ENCODE measurements around the gene TNPO2. TPM values are rescaled to one million over a fixed set of nuclear protein-coding genes. Genes with fewer than 3 reads are reported as not detected.
"Not testable (repeated sequence)": the region's sequence is repeated elsewhere in the genome, so short reads cannot be mapped to it uniquely, and the experiment has no call there.

The TNPO2 gene
- total and polyA plus RNA-seq, 5 experiments from 2014 or later: 2.0 to 81.7 (median 3.1) TPM

DNA sequence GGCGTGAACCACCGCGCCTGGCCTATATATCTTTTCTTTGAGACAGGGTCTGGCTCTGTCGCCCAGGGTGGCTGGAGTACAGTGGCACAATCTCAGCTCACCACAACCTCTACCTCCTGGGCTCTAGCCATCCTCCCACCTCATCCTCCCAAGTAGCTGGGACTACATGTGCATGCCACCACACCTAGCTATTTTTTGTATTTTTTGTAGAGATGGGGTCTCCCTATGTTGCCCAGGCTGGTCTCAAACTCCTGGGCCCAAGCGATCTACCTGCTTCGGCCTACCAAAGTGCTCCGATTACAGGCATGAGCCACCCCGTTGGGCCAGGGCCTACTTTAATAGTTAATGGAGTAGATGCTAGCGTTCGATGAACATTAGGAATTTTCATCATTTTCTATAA lies 3.4 kb downstream of the TNPO2 start:
- Mint-ChIP-seq H3K4me3 (peak overlapping the region; percentile 79 to 90 (median 84)), H3K27ac (peak overlapping the region; percentile 74 to 96 (median 88)), H3K27me3 (no peaks in the 10 kb centered on the region), H3K9me3 (no peaks in the 10 kb centered on the region), H3K36me3 (peaks cover 0 to 32% (median 0%) of the 10 kb centered on the region in 3 donors), H3K4me1 (peaks cover 31 to 51% (median 47%) of the 10 kb centered on the region in 4 donors)
- POLR2A ChIA-PET: interaction anchor here (0.5 to 8.7 kb wide), 5 partner anchors 15 to 177 kb away, joined by 4 to 158 read pairs (median 7); partner anchors contain the start of genes DHPS, GET3 and TRIR
- ATAC-seq: no peak
- no peak for DNase-seq

GRCh38 chr19:12715929-12716328 lies 7.8 kb downstream of the TNPO2 start:
- no peaks in the 10 kb centered on the region for H3K27me3 Mint-ChIP-seq
- POLR2A ChIA-PET: interaction anchor here (0.6 kb wide), 1 partner anchor 66 kb away, joined by 3 read pairs; no protein-coding TSS in a partner anchor
- H3K4me1 Mint-ChIP-seq: peaks cover 15 to 25% (median 18%) of the 10 kb centered on the region in 4 donors
- no peaks in the 10 kb centered on the region for H3K9me3 Mint-ChIP-seq
- DNase-seq: no peak
- H3K36me3 Mint-ChIP-seq: peaks cover 0 to 62% (median 3%) of the 10 kb centered on the region in 3 donors
- peak overlapping the region in 1 of 10 donors; percentile 67 for H3K4me3 Mint-ChIP-seq
- ATAC-seq: no peak
- H3K27ac Mint-ChIP-seq: peak overlapping the region in 1 of 10 donors; percentile 48

DNA sequence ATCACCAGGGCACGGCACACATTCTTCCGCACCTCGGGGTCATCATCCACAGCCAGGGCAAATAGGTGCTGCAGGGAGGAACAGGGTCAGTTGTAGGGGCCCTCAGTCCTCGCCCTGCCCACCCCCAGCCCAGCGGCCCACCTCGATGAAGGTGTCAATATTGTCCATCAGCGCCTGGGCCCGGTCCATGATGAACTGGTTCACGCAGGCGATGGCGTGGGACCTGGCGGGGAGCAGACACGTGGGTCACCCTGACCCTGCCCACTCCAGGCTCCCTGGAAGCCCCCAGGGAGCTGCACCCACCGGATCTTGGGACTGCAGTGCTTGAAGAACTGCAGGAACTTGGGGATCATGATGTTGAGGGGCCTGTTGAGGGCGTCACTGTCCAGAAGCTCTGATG lies 8.6 kb downstream of the TNPO2 start:
- no peak overlapping the region for H3K27ac Mint-ChIP-seq

DNA sequence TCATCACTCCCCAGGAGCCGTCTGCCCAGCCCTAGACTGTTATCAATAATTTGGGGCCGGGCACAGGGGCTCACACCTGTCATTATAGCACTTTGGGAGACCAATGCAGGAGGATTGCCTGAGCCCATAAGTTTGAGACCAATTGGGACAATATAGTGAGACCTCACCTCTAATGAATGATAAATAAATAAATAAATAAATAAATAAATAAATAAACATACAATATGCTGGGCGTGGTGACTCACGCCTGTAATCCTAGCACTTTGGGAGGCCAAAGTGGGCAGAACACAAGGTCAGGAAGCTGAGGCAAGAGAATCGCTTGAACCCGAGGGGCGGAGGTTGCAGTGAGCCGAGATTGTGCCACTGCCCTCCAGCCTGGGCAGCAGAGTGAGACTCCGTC lies 10.4 kb downstream of the TNPO2 start:
- not testable (repeated sequence) for DNase-seq, H3K4me3 Mint-ChIP-seq, H3K4me1 Mint-ChIP-seq, H3K9me3 Mint-ChIP-seq, ATAC-seq, H3K27me3 Mint-ChIP-seq, H3K27ac Mint-ChIP-seq
- peaks cover 0 to 72% (median 6%) of the 10 kb centered on the region in 3 donors for H3K36me3 Mint-ChIP-seq
- POLR2A ChIA-PET: interaction anchor here (1.1 kb wide), 1 partner anchor 32 kb away, joined by 3 read pairs; no protein-coding TSS in a partner anchor

More for the DNA sequence above, 8.6 kb downstream of the TNPO2 start:
- H3K4me3 Mint-ChIP-seq: no peak overlapping the region
- peaks cover 0 to 71% (median 6%) of the 10 kb centered on the region in 3 donors for H3K36me3 Mint-ChIP-seq
- POLR2A ChIA-PET: no interaction called here
- H3K9me3 Mint-ChIP-seq: no peaks in the 10 kb centered on the region
- no peak for DNase-seq
- no peaks in the 10 kb centered on the region for H3K27me3 Mint-ChIP-seq
- no peak for ATAC-seq
- H3K4me1 Mint-ChIP-seq: peaks cover 9 to 18% (median 12%) of the 10 kb centered on the region in 4 donors

- H3K9me3 Mint-ChIP-seq, H3K27me3 Mint-ChIP-seq, H3K4me1 Mint-ChIP-seq, H3K4me3 Mint-ChIP-seq, POLR2A ChIA-PET, ATAC-seq: not testable (repeated sequence)
- peak in 1 of 10 donors; percentile 4 for DNase-seq
- peaks cover 0 to 73% (median 6%) of the 10 kb centered on the region in 3 donors for H3K36me3 Mint-ChIP-seq
- H3K27ac Mint-ChIP-seq: peak overlapping the region in 1 of 10 donors; percentile 43
Observed at GRCh38 chr19:12712077-12712476, 11.7 kb downstream of the TNPO2 start.

GRCh38 chr19:12711187-12711586 lies 12.5 kb downstream of the TNPO2 start:
- Mint-ChIP-seq H3K36me3 (peaks cover 0 to 74% (median 6%) of the 10 kb centered on the region in 3 donors), H3K4me3 (no peak overlapping the region), H3K27ac (no peak overlapping the region), H3K27me3 (no peaks in the 10 kb centered on the region), H3K4me1 (peaks cover 0 to 3% (median under 1%) of the 10 kb centered on the region in 4 donors), H3K9me3 (no peaks in the 10 kb centered on the region)
- POLR2A ChIA-PET: no interaction called here
- DNase-seq (no peak), ATAC-seq (no peak)

DNA sequence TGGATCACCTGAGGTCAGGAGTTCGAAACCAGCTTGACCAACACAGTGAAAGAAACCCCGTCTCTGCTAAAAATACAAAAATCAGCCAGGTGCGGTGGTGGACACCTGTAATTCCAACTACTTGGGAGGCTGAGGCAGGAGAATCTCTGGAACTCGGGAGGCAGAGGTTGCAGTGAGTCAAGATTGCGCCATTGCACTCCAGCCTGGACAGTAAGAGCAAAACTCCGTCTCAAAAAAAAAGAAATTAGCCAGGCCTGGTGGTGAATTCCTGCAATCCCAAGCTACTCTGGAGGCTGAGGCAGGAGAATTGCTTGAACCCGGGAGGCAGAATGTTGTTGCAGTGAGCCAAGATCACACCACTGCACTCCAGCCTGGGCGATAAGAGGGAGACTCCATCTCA lies 15.1 kb downstream of the TNPO2 start:
- DNase-seq (no peak), ATAC-seq (no peak)
- Mint-ChIP-seq H3K27ac (no peak overlapping the region), H3K4me1 (peaks cover 0 to 3% (median 0%) of the 10 kb centered on the region in 4 donors), H3K27me3 (no peaks in the 10 kb centered on the region), H3K4me3 (no peak overlapping the region), H3K9me3 (no peaks in the 10 kb centered on the region), H3K36me3 (peaks cover 0 to 74% (median 9%) of the 10 kb centered on the region in 3 donors)
- POLR2A ChIA-PET: interaction anchor here (0.6 kb wide), 2 partner anchors 9 to 12 kb away, joined by 3 to 4 read pairs; partner anchors contain the start of gene FBXW9

DNA sequence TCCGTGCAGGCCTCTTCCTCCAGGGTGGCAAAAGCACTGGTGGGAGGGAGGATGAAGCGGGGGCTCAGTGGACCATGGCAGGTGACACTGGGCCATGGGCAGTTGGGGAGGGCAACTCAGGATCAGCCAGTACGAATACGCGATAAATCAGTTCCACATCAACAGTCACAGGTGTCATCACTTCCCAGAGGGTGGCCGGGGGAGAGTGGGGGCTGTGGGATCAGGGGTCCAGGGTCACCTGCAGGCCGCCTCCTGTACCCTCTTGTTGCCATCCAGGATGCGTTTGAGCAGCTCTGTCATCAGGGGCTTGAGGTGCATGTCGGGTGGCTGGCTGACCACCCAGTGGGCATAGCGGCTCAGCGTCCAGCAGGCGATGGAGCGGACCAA lies 17.4 kb downstream of the TNPO2 start:
- H3K36me3 Mint-ChIP-seq: peaks cover 0 to 76% (median 15%) of the 10 kb centered on the region in 3 donors
- no peaks in the 10 kb centered on the region for H3K27me3 Mint-ChIP-seq
- ATAC-seq (no peak), DNase-seq (peak in 1 of 10 donors; percentile 57)
- POLR2A ChIA-PET: interaction anchor here (0.9 kb wide), 1 partner anchor 10 kb away, joined by 4 read pairs; the partner anchor contains the start of gene FBXW9
- H3K9me3 Mint-ChIP-seq: no peaks in the 10 kb centered on the region
- peak overlapping the region in 1 of 10 donors; percentile 34 for H3K27ac Mint-ChIP-seq
- H3K4me1 Mint-ChIP-seq: peaks cover 0 to 2% (median 0%) of the 10 kb centered on the region in 4 donors
- no peak overlapping the region for H3K4me3 Mint-ChIP-seq

DNA sequence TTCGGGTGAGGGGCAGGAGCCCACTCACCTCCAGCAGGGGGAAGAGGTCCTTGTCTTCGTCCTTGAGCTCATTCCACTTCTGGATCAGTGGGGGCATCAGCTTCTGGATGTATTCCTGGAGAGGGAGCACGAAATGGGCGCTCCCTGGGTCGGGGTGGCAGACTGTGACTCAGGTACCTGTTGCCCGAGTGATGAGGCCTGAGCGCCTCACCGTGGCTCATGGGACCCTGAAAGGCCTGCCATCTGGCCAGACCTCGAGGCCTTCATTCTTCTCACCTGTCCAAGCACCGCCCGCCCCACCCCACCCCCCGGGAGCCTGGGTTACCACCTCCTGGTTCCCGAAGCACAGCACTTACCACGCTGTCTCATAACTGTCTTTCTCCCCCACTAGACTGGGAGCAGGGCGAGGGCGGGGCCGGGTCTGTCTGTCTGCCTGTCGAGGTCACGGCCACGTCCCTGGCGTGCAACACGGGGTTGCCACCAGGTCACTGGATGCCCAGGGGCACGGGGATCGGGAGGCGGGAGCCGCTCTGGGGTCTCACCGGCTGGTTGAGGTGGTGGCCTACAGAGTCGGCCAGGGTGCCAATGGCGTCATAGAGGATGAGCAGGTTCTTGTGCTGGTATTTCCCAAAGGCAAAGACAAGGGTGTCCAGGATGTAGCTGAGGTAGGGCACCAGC lies 17.9 kb downstream of the TNPO2 start:
- Mint-ChIP-seq H3K27ac (peak overlapping the region in 2 of 10 donors; percentile 34 to 62), H3K9me3 (no peaks in the 10 kb centered on the region), H3K27me3 (no peaks in the 10 kb centered on the region), H3K4me1 (peaks cover 0 to 2% (median 0%) of the 10 kb centered on the region in 4 donors), H3K36me3 (peaks cover 0 to 76% (median 15%) of the 10 kb centered on the region in 3 donors), H3K4me3 (no peak overlapping the region)
- ATAC-seq: no peak
- peak in 1 of 10 donors; percentile 40 for DNase-seq
- POLR2A ChIA-PET: no interaction called here

GRCh38 chr19:12705169-12705568 lies 18.6 kb downstream of the TNPO2 start:
- DNase-seq: no peak
- no peak overlapping the region for H3K27ac Mint-ChIP-seq
- ATAC-seq: no peak
- no peaks in the 10 kb centered on the region for H3K9me3 Mint-ChIP-seq
- H3K4me3 Mint-ChIP-seq: no peak overlapping the region
- peaks cover 0 to 72% (median 12%) of the 10 kb centered on the region in 3 donors for H3K36me3 Mint-ChIP-seq
- no peaks in the 10 kb centered on the region for H3K27me3 Mint-ChIP-seq
- peaks cover 0 to 2% (median 0%) of the 10 kb centered on the region in 4 donors for H3K4me1 Mint-ChIP-seq
- POLR2A ChIA-PET: no interaction called here

DNA sequence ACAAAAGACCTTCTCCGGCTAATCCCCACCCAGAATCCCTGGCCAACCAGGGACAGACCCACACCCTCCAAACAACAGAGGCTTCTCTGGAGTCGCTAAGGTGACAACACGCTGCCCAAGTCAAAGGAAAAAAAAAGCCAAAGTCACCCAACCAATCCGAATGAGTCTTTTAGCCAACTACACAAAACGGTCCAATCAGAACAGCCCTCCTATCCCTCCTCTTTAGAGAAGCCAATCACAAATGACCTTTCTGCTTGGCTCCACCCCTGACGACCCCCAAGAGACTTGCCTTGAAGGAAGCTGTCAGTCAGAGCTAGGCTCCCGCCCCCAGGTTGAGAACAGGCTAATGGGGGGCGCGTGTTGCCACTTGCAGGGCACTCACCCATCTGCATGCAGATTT lies 20.7 kb downstream of the TNPO2 start:
- H3K4me1 Mint-ChIP-seq: peaks cover 0 to 4% (median 2%) of the 10 kb centered on the region in 4 donors
- peak in 2 of 10 donors; percentile 21 to 31 for DNase-seq
- ATAC-seq: peak in 1 of 2 donors; percentile 42

DNA sequence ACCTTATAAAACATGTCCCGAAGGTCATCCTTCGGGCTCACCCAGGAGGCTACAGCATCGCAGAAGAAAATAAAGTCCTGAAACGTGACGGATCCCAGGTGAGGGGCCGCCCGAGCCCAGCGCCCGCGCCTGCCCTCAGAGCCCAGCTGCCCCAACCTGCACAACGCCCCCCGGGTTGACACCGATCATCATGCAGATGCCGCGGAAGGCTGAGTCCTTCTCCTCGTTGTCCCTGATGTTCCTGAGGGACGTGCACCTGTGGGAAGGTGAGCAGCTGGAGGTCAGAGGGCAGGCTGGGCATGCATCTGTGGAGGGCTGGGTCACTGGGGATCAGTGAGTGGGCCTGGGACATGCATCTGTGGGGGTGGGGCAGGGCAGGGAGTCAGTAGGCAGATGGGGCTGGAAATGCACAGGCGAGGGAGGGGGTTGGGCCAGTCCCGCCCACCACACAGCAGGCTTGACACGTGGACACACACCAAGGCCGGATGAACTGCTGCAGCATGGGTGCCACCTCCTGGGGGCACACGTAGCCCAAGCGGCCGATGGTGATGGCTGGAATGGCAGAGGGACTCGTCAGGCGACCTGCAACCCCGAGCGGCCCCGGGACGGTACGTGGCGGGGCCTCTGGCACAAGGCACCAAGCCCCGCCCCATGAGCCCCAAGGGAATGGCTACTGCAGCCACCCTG lies 22.0 kb downstream of the TNPO2 start:
- Mint-ChIP-seq H3K4me3 (no peak overlapping the region), H3K27me3 (no peaks in the 10 kb centered on the region), H3K27ac (no peak overlapping the region), H3K4me1 (peaks cover 1 to 6% (median 5%) of the 10 kb centered on the region in 4 donors), H3K9me3 (no peaks in the 10 kb centered on the region), H3K36me3 (peaks cover 0 to 48% (median 12%) of the 10 kb centered on the region in 3 donors)
- ATAC-seq: no peak
- DNase-seq: no peak
- POLR2A ChIA-PET: no interaction called here

More for the DNA sequence above, 20.7 kb downstream of the TNPO2 start:
- Mint-ChIP-seq H3K36me3 (peaks cover 0 to 56% (median 12%) of the 10 kb centered on the region in 3 donors), H3K27me3 (no peaks in the 10 kb centered on the region), H3K27ac (peak overlapping the region in 1 of 10 donors; percentile 35), H3K4me3 (peak overlapping the region in 1 of 10 donors; percentile 14), H3K9me3 (no peaks in the 10 kb centered on the region)
- POLR2A ChIA-PET: no interaction called here
